ENCODE data around the gene RNF151.

DNA sequence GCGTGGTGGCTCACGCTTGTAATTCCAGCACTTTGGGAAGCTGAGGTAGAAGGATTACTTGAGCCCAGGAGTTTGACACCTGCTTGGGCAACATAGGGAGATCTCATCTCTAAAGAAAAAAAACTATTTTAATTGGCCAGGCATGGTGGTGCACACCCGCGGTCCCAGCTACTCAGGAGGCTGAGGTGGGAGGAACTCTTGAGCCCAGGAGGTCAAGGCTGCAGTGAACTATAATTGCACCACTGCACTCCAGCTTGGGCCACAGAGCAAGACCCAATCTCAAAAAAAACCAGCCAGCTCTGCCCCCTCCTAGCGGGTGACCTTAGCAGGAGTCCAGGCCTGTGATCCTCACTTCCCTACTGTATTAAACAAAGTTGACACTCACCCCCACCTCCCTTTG is 42.6 kb upstream of the RNF151 start:
- TF ChIP-seq, protein P1, sequence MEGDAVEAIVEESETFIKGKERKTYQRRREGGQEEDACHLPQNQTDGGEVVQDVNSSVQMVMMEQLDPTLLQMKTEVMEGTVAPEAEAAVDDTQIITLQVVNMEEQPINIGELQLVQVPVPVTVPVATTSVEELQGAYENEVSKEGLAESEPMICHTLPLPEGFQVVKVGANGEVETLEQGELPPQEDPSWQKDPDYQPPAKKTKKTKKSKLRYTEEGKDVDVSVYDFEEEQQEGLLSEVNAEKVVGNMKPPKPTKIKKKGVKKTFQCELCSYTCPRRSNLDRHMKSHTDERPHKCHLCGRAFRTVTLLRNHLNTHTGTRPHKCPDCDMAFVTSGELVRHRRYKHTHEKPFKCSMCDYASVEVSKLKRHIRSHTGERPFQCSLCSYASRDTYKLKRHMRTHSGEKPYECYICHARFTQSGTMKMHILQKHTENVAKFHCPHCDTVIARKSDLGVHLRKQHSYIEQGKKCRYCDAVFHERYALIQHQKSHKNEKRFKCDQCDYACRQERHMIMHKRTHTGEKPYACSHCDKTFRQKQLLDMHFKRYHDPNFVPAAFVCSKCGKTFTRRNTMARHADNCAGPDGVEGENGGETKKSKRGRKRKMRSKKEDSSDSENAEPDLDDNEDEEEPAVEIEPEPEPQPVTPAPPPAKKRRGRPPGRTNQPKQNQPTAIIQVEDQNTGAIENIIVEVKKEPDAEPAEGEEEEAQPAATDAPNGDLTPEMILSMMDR (conservative IDR thresholded peaks at IDR 0.05; ENCODE audit: low read length), result no peak
- no peak for TF ChIP-seq EZH2phosphoT487 (IDR thresholded peaks at IDR 0.05; ENCODE audit: borderline replicate concordance)
